GM23248 (cell line): ENCODE data around the gene TRPM2.

Experiments
- EZH2 ChIP-seq: fragments of 200-600 bp; sonication (generic); IDR thresholded peaks from 2 replicates; pipeline ENCODE4 v1.6.1; 2018; ENCODE audit warnings: antibody characterized with exemption, mild to moderate bottlenecking; ENCODE audit not compliant: insufficient read depth, poor library complexity, severe bottlenecking
- EZH2phosphoT487 ChIP-seq: fragments of 200-600 bp; sonication (generic); IDR thresholded peaks from 2 replicates; pipeline ENCODE4 v1.6.1; 2018; ENCODE audit warnings: antibody characterized with exemption, moderate library complexity, mild to moderate bottlenecking, low read depth; ENCODE audit not compliant: insufficient read depth

DNA sequence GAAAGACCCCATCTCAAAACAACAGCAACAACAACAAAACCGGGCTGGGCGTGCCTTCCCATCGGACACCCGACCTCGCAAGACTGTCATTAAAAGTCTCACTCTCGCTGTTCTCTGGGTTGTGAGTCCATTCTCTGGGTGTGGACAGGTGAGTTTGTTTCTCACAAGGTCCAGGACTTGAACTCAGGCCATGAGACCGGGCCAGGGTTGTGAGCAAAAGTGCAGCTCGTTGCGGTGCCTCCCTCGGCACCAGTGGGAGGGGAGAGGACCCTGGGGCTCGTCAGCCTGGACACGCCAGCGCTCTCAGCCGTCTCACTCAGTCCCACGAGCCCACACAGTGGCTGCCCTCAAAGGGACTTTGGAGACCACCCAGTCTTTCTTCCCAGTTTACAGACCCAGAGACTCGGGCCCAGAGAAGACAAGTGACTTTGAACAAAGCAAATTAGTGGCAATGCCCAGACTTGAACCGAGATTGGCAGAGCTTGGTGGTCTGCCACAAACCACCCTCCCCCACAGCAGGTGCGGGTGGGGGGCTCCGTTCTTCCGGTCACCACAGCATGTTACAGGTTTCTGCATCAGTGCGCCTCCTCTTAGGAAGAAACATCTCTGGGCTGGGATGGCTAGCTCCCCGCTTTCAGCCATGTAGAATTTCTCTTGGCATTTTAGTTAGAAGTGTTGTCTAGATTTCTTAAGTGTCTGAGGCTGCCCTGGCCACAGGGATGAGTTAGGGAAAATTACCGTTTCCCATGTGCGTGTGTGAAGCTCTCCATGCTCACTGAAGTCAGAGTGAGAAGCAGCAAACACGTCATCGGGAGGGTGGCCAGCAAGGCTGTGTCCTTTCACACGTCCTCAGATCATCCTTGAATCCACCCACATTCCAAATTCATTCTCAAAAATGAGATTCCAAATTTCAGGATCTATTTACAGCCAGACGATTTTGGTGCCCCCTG, 130.1 kb downstream of the TRPM2 start:
- TF ChIP-seq EZH2 (no peak), EZH2phosphoT487 (no peak)
